OCI-LY3 (cell line): Measurements from ENCODE around the gene ZFYVE28.

Experiments used
- H2AFZ ChIP-seq: fragments of 200-600, 300-600 bp; shearing (Covaris generic); 2 replicates; pipeline ENCODE4 v1.6.0; 2014; ENCODE audit warnings: antibody characterized with exemption, low read depth, low read length
- H3K27ac ChIP-seq: fragments of 200-600, 300-600 bp; sonication (generic); 2 replicates; pipeline ENCODE4 v1.5.1; 2014; ENCODE audit warnings: mild to moderate bottlenecking, low read length, moderate library complexity, mixed read lengths
- H3K27me3 ChIP-seq: fragments of 200-600, 300-600 bp; sonication (generic); 2 replicates; pipeline ENCODE4 v1.6.1; 2014; ENCODE audit warnings: low read depth, low read length, mixed read lengths
- H3K36me3 ChIP-seq: fragments of 200-600, 300-600 bp; sonication (generic); replicated peaks from 2 replicates; pipeline ENCODE3; 2014; ENCODE audit warnings: low read depth, low read length, mixed read lengths
- H3K4me1 ChIP-seq: fragments of 300-600, 200-600 bp; sonication (generic); 2 replicates; pipeline ENCODE4 v1.6.1; 2014; ENCODE audit warnings: low read length, mixed read lengths
- H3K4me2 ChIP-seq: fragments of 200-600, 300-600 bp; sonication (generic); 2 replicates; pipeline ENCODE4 v1.6.1; 2014; ENCODE audit warnings: low read length, mixed read lengths
- H3K4me3 ChIP-seq: fragments of 300-600, 200-600 bp; sonication (generic); 2 replicates; pipeline ENCODE4 v1.5.1; 2014; ENCODE audit warnings: antibody characterized with exemption, mild to moderate bottlenecking, low read length, moderate library complexity
- H3K79me2 ChIP-seq: fragments of 300-600, 200-600 bp; shearing (Covaris generic); 2 replicates; pipeline ENCODE4 v1.6.1; 2014; ENCODE audit warnings: mild to moderate bottlenecking, low read length, mixed read lengths
- H3K9ac ChIP-seq: fragments of 300-600, 200-600 bp; shearing (Covaris generic); 2 replicates; pipeline ENCODE4 v1.6.0; 2014; ENCODE audit warnings: mild to moderate bottlenecking, low read length, moderate library complexity
- H3K9me3 ChIP-seq: fragments of 200-600, 300-600 bp; shearing (Covaris generic); 2 replicates; pipeline ENCODE4 v1.6.1; 2014; ENCODE audit warnings: low read length, mixed read lengths; ENCODE audit not compliant: insufficient read depth
- H4K20me1 ChIP-seq: fragments of 200-600, 300-600 bp; sonication (generic); 2 replicates; pipeline ENCODE4 v1.6.1; 2016; ENCODE audit warnings: low read length, mixed read lengths; ENCODE audit not compliant: insufficient read depth
- CTCF ChIP-seq: fragments of 200-600, 300-600 bp; sonication (generic); IDR thresholded peaks from 2 replicates; pipeline ENCODE4 v1.5.1; 2014; ENCODE audit warnings: antibody characterized with exemption, low read length, low read depth
- EZH2phosphoT487 ChIP-seq: fragments of 200-600 bp; shearing (Covaris generic); IDR thresholded peaks from 2 replicates; pipeline ENCODE4 v1.6.1; 2018; ENCODE audit warnings: antibody characterized with exemption, mixed run types, low read depth

ZFYVE28 gene

DNA sequence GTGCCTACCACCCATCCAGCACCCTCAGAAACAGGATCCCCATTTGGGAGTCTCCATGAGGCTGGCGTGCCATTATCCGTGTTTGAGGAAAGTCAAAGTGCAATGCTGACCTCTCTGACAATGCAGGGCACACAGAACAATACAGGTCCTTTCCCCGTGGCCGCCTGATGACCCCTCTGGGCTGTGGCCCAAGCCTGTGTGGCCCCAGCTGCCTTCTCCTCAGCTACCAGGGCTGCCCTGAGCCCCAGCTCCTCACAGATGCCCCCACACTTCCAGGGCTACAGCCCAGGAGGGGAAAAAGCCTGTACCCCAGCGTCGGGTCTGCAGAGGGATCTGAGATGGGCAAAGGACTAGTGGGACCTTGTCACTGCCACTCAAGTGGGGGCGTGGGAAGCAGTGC lies 15.5 kb downstream of the ZFYVE28 start:
- H3K9me3 ChIP-seq, result no peaks in the 10 kb centered on the region
- H3K27ac ChIP-seq, result no peak overlapping the region
- no peaks in the 10 kb centered on the region for H3K4me1 ChIP-seq
- no peak overlapping the region for H3K4me2 ChIP-seq
- TF ChIP-seq EZH2phosphoT487 (no peak), CTCF (no peak)
- no peak overlapping the region for H3K9ac ChIP-seq
- no peaks in the 10 kb centered on the region for H3K79me2 ChIP-seq
- no peaks in the 10 kb centered on the region for H3K27me3 ChIP-seq
- H3K36me3 ChIP-seq, result no peaks in the 10 kb centered on the region
- H3K4me3 ChIP-seq, result no peak overlapping the region
- no peak overlapping the region for H2AFZ ChIP-seq
- H4K20me1 ChIP-seq, result no peaks in the 10 kb centered on the region

GRCh38 chr4:2402048-2402842 lies 16.2 kb downstream of the ZFYVE28 start:
- Histone ChIP-seq H3K27me3 (no peaks in the 10 kb centered on the region), H3K9me3 (no peaks in the 10 kb centered on the region), H3K9ac (no peak overlapping the region), H3K36me3 (no peaks in the 10 kb centered on the region), H2AFZ (no peak overlapping the region), H3K4me2 (no peak overlapping the region), H3K27ac (no peak overlapping the region), H3K79me2 (no peaks in the 10 kb centered on the region), H3K4me1 (no peaks in the 10 kb centered on the region), H3K4me3 (no peak overlapping the region), H4K20me1 (no peaks in the 10 kb centered on the region)
- TF ChIP-seq CTCF, result no peak

GRCh38 chr4:2401610-2401983 lies 16.8 kb downstream of the ZFYVE28 start:
- Histone ChIP-seq H3K79me2 (no peaks in the 10 kb centered on the region), H3K27ac (no peak overlapping the region), H3K9me3 (no peaks in the 10 kb centered on the region), H3K4me3 (no peak overlapping the region), H2AFZ (no peak overlapping the region), H3K27me3 (no peaks in the 10 kb centered on the region), H3K4me2 (no peak overlapping the region), H3K9ac (no peak overlapping the region), H3K4me1 (no peaks in the 10 kb centered on the region), H4K20me1 (no peaks in the 10 kb centered on the region), H3K36me3 (no peaks in the 10 kb centered on the region)
- TF ChIP-seq EZH2phosphoT487, result no peak
- TF ChIP-seq CTCF, result no peak

- no peaks in the 10 kb centered on the region for H3K4me1 ChIP-seq
- no peak overlapping the region for H3K4me3 ChIP-seq
- H4K20me1 ChIP-seq, result no peaks in the 10 kb centered on the region
- no peak overlapping the region for H3K9ac ChIP-seq
- no peaks in the 10 kb centered on the region for H3K9me3 ChIP-seq
- H3K79me2 ChIP-seq, result no peaks in the 10 kb centered on the region
- no peaks in the 10 kb centered on the region for H3K36me3 ChIP-seq
- H3K27me3 ChIP-seq, result no peaks in the 10 kb centered on the region
- no peak overlapping the region for H2AFZ ChIP-seq
- no peak for TF ChIP-seq EZH2phosphoT487
- no peak for TF ChIP-seq CTCF
- H3K27ac ChIP-seq, result no peak overlapping the region
- H3K4me2 ChIP-seq, result no peak overlapping the region
Observed at GRCh38 chr4:2400841-2401609, 17.4 kb downstream of the ZFYVE28 start.
